OCI-LY7 (cell line): ENCODE data around the gene ZNF774.

ENCODE experiments used
- CTCF ChIP-seq: fragments of 200-600 bp; sonication (generic); conservative IDR thresholded peaks from 2 replicates; pipeline ENCODE4 v1.5.1; 2014; ENCODE audit warnings: mild to moderate bottlenecking, antibody characterized with exemption, low read length, moderate library complexity, mixed read lengths
- EZH2phosphoT487 ChIP-seq: fragments of 200-600 bp; sonication (generic); IDR thresholded peaks from 2 replicates; pipeline ENCODE4 v1.6.1; 2018; ENCODE audit warnings: low read depth, borderline replicate concordance, mild to moderate bottlenecking, mixed run types, antibody characterized with exemption, low read length, moderate library complexity, mixed read lengths

GRCh38 chr15:90394748-90395442, 42.8 kb downstream of the ZNF774 start:
- TF ChIP-seq CTCF = no peak
- TF ChIP-seq EZH2phosphoT487 = no peak
